ENCODE data around the gene CD8A.
"Not testable (repeated sequence)": the region's sequence is repeated elsewhere in the genome, so short reads cannot be mapped to it uniquely, and the experiment has no call there.

The CD8A gene
- 1.4 to 1.7 reads per million in 2 experiments for total RNA-seq

DNA sequence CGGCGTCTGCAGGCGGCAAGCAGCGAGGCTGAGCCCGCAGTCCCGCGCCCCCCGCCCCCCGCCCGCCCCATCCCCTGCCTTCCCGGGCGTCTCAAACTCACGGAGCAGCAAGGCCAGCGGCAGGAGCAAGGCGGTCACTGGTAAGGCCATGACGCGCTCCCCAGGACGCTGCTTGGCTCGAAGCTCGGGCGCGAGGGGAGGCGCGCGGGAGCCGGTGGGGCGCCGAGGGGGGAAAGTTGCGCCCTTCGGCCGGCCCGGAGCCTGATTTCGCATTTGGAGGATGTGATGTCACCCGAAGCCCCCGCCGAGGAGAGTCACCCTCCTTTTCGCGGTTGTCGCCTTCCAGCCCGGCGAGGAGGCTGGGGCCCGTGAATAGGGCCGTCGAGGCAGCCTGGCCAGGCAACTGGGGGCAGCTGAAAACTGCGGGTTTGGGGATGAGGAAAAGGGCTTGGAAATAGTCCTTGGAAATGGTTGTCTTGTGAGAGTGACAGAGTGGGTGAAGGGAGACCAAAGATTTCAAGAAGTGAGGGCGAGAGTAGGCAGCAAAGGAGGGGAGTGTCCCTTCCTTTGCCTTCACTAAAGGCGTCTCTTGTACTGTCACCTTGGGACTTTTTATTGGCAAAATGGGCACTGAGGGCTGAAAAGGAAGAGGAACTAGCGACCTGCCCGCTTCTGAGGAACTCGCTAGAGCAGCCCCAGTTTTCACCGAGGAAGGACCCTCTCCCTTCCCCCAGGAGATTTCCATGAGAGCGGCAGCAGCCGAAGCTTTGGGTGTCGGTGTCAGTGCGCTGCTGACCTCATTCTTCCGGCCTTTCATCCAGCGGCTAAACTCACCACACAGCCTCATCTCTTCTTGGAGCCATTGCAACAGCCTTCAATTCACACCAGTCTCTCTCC, at the start of gene CD8A:
TSS of gene CD8A (minus strand) at position 238 of the 897 bp plus-strand sequence. CDS start at position 150, 88 bp downstream.
- no peak for DNase-seq (ENCODE audit: low read depth)

DNA sequence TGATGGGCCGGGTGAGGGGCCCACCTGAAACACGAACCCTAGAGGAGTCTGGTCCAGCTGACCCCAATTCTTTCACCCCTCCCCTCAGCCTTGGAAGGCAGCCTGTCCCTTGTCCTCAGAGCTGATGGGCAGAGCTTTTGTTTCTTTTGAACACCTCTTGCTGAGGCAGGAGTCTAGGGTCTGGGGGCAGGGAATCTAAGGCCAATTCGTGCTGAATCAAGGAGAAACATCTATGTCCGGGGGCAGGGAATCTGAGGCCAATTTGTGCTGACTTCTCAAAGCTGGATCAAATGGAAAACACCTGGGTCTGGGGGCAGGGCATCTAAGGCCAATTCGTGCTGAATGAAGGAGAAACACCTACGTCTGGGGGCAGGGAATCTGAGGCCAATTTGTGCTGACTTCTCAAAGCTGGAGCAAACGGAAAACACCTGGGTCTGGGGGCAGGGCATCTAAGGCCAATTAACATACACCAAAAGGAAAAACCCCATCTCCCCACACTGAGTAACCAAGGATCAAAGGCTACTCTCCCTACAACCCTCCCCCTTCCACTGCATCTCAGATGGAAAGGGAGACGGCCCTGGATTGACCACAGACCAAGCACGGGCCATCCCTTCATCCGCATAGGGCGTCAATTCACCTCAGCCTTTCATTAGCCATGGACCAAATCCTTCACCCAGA, 49.3 kb upstream of the CD8A start:
- not testable (repeated sequence) for DNase-seq (ENCODE audit: low read depth)

DNA sequence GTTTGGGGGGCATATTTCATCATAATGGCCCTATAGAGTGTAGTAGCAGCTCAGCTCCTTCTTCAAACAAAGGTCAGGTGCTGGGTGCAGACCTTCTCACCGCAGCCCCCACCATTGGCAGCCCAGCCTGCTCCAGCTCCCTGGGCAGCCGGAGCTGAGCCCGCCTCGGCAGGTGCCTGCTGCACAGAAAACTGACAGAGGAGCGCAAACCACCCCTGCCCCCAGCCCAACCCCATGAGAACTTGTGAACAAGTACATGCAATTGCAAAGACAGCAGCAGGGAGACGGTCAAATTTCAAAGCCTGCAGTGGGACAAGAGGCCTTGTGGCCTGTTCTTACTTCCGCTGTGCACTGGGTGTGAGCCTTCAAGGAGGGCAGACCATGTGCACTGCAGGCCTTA, 48.7 kb upstream of the CD8A start:
- DNase-seq (ENCODE audit: low read depth): not testable (repeated sequence)

DNA sequence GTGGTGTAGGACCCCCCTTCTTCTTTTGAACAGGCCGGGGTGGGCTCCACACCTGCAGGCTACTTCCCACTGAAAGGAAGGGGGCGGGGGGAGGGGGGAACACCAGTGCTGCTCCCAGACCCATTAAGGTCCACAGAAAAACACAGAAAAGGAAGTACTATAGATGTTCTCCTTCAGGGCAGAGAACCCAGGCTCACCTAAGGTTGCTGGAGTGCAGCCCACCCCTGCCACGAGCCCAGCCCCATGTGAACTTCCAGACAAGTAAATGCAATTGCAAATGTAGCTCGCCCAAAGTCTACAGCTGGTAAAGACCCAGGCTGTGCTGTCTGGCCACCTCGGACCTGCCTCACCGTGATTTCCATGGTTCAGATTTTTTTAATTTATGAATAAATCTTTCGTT, 47.0 kb upstream of the CD8A start:
- DNase-seq (ENCODE audit: low read depth): not testable (repeated sequence)

DNA sequence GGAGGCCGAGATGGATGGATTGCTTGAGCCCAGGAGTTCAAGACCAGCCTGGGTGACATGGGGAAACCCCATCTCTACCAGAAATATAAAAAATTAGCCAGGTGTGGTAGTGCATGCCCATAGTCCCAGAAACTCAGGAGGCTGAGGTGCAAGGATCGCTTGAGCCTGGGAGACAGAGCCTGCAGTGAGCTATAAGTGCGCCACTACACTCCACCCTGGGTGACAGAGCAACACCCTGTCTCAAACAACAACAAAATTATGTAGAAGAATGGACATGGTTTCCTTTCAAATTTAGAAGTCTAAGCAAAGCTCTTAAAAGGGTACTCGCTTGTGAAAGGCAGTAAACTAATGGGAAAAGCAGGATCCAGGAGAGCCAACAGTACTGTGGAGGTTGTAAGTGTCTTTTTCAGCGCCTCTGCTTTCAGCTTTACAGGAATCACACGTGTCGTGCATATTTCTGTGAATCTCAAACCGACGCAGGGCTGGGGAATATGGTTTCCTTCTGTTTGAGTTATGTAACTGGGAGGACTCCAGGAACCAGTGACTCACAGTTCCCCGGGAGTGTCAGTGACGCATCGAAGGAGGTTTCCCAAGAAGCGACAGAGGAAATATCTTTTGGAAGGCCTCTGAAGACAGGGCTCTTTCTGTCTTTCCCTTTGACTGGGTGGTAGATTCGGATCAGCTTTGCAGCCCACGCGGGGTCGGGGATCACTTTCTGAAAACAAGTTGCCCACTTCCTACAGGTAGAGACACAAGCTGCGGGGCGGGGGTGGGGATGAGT, 46.4 kb upstream of the CD8A start:
- DNase-seq (ENCODE audit: low read depth): not testable (repeated sequence)

DNA sequence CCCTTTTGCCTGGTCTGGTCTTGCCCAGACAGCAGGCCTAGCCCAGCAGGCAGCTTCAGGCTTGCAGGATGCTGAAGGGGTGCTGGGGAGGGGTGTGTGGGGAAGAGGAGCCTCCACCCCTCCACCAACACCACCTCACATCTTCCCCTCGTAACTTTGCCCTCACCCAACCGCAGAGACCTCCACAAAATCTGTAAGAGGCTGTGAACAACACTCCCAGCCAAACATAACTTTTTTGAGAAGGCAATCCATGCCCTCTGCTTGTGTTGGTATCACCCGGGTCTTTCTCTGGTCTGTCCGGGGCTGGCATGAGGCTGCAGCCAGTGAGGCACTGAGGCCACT, 44.8 kb upstream of the CD8A start:
- not testable (repeated sequence) for DNase-seq (ENCODE audit: low read depth)

DNA sequence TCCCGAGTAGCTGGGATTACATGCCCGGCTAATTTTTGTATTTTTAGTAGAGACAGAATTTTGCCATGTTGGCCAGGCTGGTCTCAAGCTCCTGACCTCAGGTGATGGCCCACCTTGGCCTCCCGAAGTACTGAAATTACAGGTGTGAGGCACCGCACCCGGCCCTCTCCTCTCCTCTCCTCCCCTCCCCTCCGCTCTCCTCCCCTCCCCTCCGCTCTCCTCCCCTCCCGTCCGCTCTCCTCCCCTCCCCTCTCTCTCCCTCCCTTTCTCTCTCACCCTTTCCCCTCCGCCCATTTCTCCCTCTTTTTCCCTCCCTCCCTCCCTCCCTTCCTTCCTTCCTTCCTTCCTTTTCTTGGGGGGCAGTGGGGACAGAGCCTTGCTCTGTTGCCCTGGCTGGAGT, 42.6 kb upstream of the CD8A start:
- DNase-seq (ENCODE audit: low read depth): no peak

DNA sequence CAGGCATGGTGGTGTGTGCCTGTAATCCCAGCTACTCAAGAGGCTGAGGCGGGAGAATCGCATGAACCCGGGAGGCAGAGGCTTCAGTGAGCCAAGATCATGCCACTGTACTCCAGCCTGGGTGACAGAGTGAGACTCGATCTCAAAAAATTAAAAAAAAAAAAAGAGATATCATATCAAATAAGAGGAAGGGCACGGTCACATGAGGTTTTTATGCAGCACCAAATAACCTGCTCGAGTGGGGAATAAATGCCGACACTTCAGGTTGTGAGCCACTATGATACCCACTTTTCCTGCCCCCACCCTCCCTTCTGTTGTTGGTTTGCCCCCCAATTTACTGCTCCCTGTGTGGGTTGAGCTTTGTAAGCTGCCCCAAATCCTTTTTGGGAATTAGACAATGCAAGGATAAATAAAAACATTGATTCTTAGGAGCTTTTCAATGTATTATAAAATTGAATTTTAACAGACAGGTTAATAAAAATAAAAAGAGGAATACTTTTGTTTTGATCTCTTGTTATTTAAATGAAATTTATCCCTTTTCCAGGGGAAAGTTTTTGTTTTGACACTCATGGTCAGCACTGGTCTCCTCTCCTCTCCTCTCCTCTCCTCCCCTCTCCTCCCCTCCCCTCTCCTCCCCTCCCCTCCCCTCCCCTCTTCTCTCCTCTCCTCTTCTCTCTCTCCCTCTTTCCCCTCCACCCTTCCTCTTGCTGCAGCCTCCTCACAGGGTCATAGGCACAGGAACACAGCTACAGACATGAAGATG, 41.8 kb upstream of the CD8A start:
- no peak for DNase-seq (ENCODE audit: low read depth)

DNA sequence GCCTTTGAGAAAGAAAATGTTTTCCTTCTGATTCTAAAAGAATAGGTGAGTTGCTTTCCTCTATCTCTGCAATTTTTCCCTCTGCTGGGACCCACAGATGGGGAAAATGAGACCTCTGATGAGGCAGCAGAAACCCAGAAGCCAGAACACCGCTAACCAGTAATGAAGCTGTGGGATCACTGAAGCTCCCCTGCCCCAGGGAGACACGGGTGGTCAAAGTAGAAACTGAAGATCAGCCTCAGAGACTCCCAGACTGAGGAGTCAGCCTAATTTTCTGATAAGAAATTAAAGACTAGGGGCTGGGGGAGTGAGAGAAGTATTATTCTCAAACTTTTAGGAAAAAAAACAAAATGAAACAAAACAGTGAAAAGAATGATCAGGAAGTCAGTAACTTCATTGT, 40.8 kb upstream of the CD8A start:
- no peak for DNase-seq (ENCODE audit: low read depth)

DNA sequence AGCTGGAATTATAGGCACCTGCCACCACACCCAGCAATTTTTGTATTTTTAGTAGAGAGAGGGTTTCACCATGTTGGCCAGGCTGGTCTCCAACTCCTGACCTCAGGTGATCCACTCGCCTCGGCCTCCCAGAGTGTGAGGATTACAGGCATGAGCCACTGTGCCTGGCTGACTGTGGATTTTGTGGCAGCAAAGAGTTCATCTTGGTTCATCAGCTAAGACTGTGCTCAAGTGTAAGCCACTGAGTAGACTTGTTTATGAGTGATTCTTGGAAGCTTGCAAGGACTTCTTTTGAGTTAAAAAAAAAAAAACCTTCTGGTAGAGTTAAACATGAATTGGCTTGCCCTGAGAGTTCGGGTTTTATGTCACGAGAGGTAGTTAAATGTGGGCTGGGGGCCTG, 36.2 kb upstream of the CD8A start:
- DNase-seq (ENCODE audit: low read depth): no peak

DNA sequence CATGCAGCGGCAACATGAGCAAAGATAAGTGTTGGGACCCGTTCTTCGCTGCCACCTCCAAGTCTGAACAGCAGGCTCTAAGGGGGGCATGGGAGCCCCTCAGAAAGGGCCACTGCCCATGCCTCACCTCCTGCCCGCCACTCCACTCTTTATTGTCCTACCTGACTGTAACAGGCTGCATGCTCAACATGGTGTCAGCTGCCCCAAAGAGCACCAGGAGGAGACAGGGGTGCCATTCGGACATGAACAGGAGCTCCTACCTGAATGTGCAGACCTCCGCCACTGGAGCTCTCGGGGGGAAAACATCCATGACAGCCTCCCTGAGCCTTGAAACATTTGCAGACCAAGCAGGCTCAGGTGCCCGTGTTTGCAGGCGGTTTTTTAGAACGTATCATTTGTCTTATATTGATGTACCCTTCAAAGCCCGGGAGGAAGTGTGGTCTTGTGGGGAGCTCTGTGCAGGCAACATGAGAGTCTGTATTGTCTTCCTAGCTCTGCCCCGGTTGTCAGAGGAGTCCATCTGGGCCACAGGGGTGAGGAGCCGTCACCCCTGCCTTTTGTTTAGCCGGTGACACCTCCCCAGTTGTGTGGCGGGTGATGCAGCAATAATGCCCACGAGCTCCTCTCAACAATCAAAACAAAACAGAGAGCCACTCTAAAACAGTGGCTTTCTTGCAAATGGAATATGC, 35.1 kb upstream of the CD8A start:
- no peak for DNase-seq (ENCODE audit: low read depth)

DNA sequence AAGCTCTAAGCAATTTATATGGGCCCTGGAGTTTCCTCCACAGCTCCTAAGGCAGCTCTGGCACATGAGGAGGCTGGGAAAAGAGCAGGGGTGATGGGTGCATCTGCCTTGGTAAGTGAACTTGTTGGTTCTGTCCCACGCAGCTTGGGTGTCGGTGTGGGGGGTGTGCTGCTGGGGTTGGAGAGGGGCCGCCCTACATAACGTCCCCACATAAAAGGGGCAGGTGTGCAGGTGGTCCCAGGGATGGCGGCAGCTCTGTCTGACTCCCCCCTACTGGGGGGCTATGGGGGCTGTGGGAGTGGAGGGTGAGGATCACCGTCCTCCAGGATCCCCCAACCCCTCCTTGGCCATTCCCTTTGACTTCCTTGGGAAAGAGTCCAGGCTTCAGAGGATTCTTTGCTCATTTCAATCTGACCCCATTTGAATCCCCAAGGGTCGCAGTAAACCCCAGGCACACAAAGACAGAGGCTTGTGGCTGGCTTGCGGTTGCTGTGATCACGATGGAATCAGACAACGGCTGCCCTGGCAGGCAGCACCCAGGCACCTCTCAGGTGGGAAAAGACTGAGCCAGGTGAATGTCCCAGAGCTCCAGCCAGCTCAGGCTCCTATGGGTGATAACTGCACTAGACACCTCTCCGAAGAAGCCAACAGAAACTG, 34.5 kb upstream of the CD8A start:
- DNase-seq (ENCODE audit: low read depth): no peak

DNA sequence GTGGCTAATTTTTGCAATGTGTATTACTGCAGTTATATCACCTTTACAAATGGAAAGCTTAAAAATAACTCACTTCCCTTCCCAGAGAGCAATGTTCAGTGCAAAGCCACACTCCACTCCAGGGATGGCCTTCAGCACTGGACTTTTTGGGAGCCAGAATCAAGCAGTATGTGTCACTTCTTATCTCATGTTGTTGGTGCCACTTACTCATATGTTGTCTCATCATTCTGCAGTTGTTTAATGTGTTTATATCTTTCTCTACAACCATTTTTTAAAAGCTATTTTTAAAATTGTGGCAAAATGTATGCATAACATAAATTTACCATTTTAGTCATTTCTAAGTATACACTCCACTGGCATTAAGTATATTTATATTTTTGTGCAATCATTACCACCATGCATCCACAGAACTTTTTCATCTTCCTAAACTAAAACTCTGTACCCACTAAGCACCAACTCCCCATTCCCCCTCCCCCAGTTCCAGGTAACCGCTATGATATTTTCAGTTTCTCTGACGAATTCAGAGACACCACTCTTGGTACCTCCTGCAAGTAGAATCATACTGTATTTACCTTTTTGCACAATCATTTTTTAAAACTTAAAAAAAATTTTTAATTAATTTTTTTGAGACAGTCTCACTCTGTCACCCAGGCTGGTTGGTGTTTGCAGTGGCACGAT, 32.1 kb upstream of the CD8A start:
- DNase-seq (ENCODE audit: low read depth): no peak

DNA sequence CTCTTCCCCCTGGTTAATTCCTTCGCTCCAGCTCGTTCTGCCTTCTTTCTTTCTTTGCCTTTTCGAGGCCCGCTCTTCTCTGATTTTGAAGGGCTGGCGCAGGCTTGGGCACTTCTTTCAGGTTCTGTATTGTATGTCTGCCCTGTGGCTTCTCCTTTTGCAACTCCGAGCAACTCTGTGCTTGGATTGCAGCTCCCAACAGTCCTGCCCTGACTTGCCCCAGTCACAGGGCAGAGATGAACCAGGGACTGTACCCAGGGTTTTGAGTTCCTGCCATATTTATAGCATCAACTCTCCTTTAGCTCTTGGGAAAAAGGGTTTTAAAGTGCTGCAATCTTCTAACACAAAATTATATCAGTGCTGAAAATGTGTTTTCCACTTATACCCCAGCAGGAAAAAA, 31.1 kb upstream of the CD8A start:
- no peak for DNase-seq (ENCODE audit: low read depth)

DNA sequence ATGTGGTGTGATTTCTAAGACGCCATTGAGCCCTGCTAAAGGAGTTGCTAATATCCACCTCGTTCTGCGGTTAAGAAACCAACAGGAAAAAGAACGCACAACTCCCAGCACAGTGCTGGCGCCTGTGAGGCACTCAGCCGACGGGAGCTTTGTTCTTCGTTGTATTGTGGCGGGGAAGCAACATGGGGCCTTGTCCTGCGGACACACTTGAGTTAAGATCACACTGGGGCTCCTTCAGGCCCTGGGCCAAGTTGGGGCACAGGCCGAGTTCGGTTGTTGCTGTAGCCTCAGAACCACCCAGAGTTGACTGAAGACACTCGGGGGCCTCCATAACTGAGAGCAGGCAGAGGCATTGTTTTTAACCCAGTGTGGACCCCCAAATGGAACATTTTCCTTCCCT, 30.6 kb upstream of the CD8A start:
- DNase-seq (ENCODE audit: low read depth): no peak

DNA sequence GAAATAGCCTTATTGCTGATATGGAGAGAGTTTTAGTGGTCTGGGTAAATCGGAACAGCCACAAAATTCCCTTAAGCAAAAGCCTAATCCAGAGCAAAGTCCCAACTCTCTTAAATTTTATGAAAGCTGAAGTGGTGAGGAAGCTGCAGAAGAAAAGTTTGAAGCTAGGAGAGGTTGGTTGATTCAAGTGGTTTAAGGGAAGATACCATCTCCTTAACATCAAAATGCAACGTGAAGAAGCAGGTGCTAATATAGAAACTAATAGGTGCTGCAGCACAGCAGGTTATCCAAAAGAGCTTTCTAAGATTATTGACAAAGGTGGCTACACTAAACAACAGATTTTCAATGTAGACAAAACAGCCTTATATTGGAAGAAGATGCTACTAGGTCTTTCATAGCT, 28.2 kb upstream of the CD8A start:
- no peak for DNase-seq (ENCODE audit: low read depth)

DNA sequence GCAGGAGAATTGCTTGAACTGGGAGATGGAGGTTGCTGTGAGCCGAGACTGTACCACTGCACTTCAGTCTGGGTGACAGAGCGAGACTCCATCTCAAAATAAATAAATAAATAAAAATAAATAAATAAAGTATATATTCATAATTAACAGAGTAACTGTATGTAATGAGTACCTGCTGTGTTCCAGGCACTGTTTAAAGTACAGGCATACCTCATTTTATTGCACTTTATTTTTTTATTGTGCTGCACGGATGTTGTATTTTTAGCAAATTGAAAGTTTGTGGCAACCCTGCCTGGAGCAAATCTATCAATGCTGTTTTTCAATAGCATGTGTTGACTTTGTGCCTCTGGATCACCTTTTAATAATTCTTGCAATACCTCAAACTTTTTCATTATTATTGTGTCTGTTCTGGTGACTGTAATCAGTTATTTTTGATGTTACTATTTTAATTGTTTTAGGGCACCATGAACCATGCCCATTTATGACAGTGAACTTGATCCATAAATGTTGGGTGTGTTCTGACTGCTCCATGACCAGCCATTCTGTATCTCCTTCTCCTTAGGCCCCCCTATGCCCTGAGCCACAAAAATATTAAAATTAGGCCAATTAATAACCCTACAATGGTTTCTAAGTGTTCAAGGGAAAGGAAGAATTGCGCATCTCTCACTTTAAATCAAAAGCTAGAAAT, 27.5 kb upstream of the CD8A start:
- no peak for DNase-seq (ENCODE audit: low read depth)

DNA sequence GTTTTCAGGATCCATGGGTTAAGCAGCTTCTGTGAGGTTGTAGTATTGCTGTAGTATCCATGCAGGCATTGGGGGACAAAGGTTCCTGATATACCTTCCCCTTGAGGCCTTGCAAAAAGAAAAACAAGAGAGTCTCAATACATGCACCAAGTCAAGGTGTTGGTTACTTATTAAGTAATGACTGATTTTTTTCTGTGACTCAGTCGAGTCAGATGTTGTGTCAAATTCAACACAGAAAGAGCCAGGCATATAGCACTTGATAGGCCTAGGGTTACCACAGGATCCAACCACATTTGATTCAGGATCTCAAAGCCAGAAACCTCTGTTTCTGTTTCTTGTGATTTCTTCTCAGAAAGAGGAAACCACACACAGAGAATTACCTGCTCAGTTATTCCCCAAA, 24.9 kb upstream of the CD8A start:
- no peak for DNase-seq (ENCODE audit: low read depth)

DNA sequence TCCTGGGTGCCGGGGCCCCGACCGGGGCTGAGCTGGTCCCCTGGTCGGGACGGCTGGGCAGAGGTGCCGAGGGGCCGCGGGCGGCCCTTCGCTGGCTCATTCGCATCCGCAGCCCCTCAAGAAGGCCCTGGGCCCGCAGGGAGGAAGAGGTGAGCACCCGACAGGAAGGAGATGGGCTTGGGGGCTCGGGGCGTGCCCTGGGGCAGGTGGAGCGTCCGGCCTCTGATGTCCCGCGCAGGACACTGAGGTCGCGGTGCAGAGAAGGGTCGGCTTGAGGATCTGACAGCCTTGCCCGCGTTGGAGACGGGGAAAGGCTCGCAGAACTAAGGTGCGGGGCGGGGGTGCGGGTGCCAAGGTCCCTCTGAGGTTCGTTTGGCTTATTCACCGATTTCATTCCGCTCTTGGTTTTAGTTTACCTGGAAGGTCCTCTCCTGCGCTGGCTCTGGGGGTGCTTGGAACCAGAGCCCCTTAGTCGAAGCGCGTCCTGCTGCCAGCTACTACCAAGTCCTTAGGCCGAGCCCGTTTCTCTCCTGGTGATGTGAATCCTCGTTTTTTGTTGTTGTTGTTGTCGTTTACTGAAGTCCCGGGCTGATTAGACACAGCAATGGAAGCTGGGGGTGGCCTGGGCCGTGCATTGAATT, 18.9 kb upstream of the CD8A start:
- DNase-seq (ENCODE audit: low read depth): no peak
